HG03095 (cell line): ENCODE data around the gene PIP5K1B.
A peak's percentile ranks its signal among the peaks of the same experiment; 100 is the strongest.
"Not testable (repeated sequence)": the region's sequence is repeated elsewhere in the genome, so short reads cannot be mapped to it uniquely, and the experiment has no call there.

Experiments
- ATAC-seq: cut with Tn5 transposase; IDR thresholded peaks from one replicate; pipeline ENCODE4 v1.9.1; 2021; ENCODE audit warnings: moderate library complexity; ENCODE audit not compliant: unreplicated experiment

The PIP5K1B gene

GRCh38 chr9:68704814-68705530 lies at the start of gene PIP5K1B:
PIP5K1B (plus strand) TSS chr9:68705240; CDS start chr9:68822615, 117,375 bp downstream.
- peak; percentile 74 for ATAC-seq

GRCh38 chr9:68664036-68664435 lies 41.0 kb upstream of the PIP5K1B start:
- ATAC-seq, result no peak

- ATAC-seq, result no peak
Observed at GRCh38 chr9:68668127-68668526, 36.9 kb upstream of the PIP5K1B start.

- ATAC-seq, result no peak
Observed at GRCh38 chr9:68669218-68669617, 35.8 kb upstream of the PIP5K1B start.

GRCh38 chr9:68672215-68672614 lies 32.8 kb upstream of the PIP5K1B start:
- ATAC-seq, result no peak

- no peak for ATAC-seq
Observed at GRCh38 chr9:68672625-68673024, 32.4 kb upstream of the PIP5K1B start.

GRCh38 chr9:68678430-68678829 lies 26.6 kb upstream of the PIP5K1B start:
- no peak for ATAC-seq

- no peak for ATAC-seq
Observed at GRCh38 chr9:68683433-68683832, 21.6 kb upstream of the PIP5K1B start.

GRCh38 chr9:68685213-68685612 lies 19.8 kb upstream of the PIP5K1B start:
- ATAC-seq, result no peak

GRCh38 chr9:68685770-68686169 lies 19.3 kb upstream of the PIP5K1B start:
- peak; percentile 95 for ATAC-seq

- no peak for ATAC-seq
Observed at GRCh38 chr9:68690088-68690487, 15.0 kb upstream of the PIP5K1B start.

- no peak for ATAC-seq
Observed at GRCh38 chr9:68692519-68692918, 12.5 kb upstream of the PIP5K1B start.

GRCh38 chr9:68694125-68694524 lies 10.9 kb upstream of the PIP5K1B start:
- no peak for ATAC-seq

- ATAC-seq, result no peak
Observed at GRCh38 chr9:68697851-68698250, 7.2 kb upstream of the PIP5K1B start.

- no peak for ATAC-seq
Observed at GRCh38 chr9:68698943-68699509, 6.0 kb upstream of the PIP5K1B start.

GRCh38 chr9:68699625-68700024 lies 5.4 kb upstream of the PIP5K1B start:
- not testable (repeated sequence) for ATAC-seq

GRCh38 chr9:68702493-68702892 lies 2.5 kb upstream of the PIP5K1B start:
- no peak for ATAC-seq

- no peak for ATAC-seq
Observed at GRCh38 chr9:68703672-68704071, 1.4 kb upstream of the PIP5K1B start.

GRCh38 chr9:68704498-68704813 lies 584 bp upstream of the PIP5K1B start:
- ATAC-seq, result no peak

GRCh38 chr9:68705531-68706362 lies 707 bp downstream of the PIP5K1B start:
- no peak for ATAC-seq

GRCh38 chr9:68706363-68707201 lies 1.5 kb downstream of the PIP5K1B start:
- peak; percentile 28 for ATAC-seq
